Left lobe of liver (tissue), 2 donors: ENCODE results near the gene DTNBP1. TPM values are rescaled to one million over a fixed set of nuclear protein-coding genes. Genes with fewer than 3 reads are reported as not detected.

Source experiments
- ATAC-seq: fragments of 200-7000 bp; cut with Tn5 transposase; one replicate; pipeline ENCODE4 v1.9.1; 2020; ENCODE audit warnings: mild to moderate bottlenecking, moderate library complexity
- DNase-seq: peaks from one replicate; pipeline ENCODE4 v3.0.0-alpha.2; 2020; ENCODE audit warnings: low spot score
- total RNA-seq: library from RNA; stranded (reverse); gene quantifications from one replicate; pipeline ENCODE4 v1.2.1, GENCODE V29; 2021
- donor health status: DM: no; HTN: no; CAD: no; lungs with moderate emphysema.
- donor health status: DM: no; HTN: yes; CAD: no.

Gene DTNBP1
- total RNA-seq, 1 donor from 2014 or later = 4.3 TPM

DNA sequence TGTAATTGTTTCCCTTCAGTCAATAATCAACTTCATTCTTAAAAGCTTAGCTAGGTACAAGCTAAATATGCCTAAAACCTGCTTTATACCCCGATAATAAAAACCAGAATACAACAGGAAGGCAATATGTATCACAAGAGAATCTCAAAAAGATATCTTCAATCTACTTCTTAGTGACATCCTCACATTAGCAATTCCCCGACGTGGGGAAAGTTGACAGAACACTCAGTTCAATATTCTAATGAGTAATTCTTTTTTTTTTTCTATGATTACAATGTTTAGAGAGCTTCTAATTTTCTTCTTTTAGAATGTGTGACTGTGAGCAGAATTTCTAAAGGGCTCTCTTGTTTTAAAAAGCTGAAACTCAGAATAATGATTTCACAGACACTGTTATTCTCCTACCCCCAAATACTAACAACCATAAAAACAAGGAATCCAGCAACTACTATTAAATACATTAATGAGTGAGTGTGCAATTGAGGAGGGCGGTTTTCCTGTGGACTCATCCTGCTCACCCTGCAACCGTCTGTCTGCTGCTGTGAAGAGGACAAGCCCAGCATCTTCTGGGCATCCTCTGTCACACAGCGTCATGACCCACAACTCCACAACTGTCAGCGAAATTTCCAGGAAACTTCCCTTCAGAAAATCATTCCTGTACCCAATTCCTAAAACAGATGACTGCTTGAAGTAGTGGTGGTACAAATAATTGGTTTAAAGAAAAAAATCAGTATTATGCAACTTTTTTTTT is 68.1 kb downstream of the DTNBP1 start:
- DNase-seq (no peak), ATAC-seq (no peak)

DNA sequence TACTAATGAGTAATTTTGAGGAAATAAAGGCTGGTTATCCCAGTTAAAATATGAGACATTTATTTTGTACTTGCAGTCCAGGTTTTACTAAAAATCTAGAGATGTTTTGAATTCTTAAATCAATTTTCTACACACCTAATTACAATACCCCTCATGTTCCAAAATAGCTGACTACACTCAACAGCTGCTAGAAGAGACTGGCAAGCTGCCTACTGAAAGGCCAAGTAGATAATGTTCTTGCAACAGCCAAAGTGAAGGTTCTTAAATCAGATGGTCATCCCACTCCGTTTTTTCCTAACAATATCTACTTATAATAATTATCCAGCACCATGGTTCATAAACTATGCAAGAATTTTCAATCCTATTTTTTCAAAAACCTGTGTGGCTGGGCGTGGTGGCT is 69.0 kb downstream of the DTNBP1 start:
- no peak for ATAC-seq
- no peak for DNase-seq

DNA sequence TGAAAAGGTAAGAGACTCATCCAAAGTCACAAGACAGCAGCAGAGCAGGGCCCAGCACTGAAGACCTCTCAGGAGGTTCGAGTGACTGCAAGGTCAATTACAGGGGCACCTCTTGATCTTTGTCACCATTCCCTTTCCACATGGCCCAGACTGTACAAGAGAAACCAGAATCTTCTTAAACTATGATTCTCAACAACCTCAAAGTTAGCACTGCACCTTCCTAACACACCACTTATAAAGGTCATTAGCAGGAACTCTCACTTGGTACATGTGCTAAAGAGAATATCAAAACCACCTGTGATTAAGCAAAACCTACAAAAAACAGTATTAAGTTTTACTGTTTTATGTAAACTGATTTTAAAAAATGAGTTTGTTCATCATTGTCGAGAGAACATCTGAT is 70.2 kb downstream of the DTNBP1 start:
- DNase-seq = no peak
- ATAC-seq = no peak

DNA sequence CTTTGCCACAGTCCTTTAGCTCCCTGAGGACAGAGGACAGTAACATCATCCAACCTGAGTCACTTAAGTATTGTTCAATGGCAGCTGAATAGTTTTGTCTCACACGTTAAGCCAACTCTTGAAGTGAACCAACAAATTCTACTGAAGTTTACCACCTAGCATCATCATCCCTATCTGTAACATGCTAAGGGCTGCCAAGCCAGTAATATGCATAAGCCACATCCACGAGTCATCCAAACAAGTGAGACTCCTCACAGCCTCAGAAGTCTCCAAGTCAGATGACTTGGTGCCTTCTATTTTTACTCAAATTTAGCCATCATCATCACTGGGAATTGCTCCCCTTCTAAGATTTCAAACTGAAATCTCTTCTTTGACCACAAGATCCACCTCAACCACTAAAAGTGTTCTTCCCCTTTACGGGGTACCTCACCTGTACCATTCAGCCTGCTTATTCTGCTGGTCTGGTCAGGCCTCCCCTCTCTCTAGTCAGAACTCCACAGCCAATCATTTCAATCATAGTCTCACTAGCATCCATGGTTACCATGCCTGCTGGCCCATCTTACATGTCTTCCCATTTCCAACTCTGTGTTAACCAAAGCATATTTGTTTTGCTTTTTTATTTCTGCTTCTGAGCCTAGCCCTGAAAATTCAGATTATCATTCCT is 73.7 kb downstream of the DTNBP1 start:
- ATAC-seq = no peak
- no peak for DNase-seq

DNA sequence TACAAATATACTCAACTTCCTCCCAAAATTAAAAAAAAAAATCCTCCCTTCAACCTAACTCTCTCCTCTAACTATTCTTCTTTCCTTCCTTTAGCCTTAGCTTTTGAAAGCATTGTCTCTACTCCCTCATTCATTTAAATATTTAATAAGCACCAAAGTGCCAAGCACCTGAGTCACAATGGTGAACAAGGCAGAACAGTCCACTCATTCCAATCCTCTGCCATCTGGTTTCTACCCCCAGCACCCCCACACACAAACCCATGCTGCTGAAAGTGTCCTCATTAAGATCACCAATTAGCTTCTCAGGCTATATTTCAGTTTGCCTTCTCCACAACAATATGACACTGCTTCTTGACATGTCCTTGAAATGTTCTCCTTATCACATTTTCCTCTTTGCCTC is 76.3 kb downstream of the DTNBP1 start:
- DNase-seq = no peak
- ATAC-seq = no peak

DNA sequence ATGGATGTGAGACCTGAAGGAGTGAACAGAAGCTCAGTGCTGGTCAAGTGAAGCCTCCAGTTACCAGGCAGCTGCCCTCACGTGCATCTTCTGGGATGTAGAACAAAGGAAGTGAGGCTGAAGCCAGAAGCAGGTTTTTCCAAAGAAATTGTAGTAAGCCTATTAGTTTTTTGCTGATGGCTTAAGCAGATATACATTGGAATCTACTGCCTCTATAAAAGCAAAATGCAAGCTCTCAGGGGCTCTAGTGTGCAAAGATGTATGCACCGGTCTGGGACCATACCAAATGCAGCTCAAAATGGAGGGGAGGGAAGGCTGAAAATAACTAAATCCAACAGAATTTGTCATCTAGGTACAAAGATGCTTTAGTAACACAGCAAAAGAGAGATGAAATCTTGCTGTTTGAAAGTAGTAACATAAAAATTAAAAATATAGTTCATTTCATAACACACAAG is 77.0 kb downstream of the DTNBP1 start:
- ATAC-seq = no peak
- DNase-seq = no peak

DNA sequence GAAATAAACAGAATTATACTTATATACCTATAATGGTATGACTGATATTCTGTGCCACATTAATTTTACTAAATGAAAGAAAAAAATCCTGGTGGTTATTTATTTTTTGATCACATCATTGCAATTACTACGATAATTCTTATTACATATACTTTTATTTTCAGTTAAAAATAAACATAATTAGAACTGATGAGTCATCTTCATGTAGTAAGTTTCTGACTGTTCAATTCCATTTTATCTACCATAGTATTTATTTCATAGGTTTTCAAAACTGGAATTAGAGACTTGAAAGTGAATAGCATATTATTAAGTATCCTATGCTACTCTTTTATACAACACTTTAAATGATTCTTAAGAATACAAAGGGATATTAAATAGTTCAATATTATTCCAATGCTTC is 80.3 kb downstream of the DTNBP1 start:
- ATAC-seq (no peak), DNase-seq (no peak)

DNA sequence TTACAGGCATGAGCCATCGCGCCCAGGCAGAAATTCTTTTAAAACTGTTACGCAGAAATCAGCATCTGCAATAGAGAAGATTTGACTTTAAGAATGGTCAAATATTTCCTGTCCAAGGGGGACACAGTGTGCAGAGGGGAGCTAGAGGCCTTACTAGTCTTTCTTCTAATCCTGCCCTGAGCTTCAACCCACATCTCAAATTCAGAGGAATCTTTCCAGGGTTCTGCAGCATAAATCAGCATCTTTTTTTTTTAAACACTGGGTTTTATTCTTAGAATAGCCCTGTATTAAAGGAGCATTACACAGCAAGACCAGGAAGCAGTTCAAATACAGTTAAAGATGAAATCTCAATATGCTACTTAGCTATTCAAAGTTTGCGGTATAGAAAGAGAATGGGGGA is 81.1 kb downstream of the DTNBP1 start:
- DNase-seq = no peak
- ATAC-seq = no peak

DNA sequence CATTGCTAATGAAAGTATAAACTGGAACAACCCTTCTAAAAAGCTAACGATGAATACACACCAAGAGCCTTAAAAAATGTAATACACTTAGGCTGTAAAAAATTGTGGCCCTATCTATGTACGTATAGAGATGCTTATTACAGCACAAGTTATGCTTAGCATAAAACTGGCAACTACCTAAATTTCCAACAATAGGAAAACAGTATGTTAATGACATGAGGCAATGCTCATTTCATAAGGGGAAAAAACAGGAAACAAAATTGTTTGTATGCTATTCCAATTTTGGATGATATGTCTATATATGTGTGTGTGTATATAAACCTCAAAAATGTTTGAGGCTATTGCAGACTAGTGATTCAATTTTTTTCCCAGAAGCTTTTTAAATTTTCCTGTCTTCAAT is 82.5 kb downstream of the DTNBP1 start:
- no peak for ATAC-seq

DNA sequence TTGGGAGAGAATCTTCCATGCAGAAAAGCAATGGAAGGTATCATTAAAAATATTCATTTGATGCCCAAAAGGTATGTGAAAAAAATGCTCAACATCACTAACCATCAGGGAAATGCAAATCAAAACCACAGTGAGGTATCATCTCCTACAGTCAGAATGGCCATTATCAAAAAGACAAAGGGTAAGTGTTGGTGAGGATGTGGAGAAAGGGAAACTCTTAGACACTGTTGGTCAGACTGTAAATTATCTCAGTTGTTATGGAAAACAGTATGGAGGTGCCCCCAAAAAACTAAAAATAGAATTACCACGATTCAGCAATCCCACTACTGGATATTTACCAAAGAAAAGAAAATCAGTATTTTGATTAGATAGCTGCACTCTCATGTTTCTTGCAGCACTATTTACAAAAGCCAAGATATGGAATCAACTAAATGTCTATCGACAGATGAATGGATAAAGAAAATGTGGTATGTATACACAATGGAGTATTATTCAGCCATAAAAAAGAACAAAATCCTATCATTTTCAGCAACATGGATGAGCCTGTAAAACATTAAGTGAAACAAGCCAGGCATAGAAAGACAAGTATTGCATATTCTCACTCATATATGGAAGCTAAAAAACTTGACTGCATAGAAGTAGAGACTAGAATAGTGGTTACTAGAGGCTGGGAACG is 84.0 kb downstream of the DTNBP1 start:
- ATAC-seq (no peak), DNase-seq (no peak)

More for the DNA sequence above, 82.5 kb downstream of the DTNBP1 start:
- DNase-seq = no peak

DNA sequence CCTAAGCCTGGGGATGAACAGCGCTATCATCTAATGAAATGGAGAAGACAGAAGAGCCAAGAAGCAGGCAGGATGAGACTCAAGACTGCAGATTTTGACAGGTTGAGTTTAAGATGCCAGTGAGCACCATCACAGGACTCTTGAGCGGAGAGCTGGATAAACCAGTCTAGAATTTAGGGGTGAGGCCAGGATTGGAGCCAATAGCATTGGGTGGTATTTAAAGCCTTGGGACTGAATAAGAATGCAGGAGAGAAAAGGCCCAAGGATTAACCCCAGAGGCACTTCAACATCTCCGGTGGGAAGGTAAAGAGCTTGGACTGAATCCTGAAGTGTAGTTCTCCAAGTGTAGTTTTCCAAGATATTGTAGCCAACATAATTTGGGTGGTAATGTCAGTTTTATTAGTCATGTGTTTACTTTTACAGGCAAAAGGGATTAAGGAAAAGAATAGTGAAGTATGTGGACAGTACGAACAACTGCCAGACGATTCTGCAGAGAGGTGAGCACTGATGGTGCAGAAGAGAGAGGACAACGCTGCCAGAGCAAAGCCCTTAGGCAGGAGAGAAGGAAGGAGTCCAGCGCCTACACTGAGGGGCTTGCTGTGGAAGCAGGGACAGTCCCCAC is 85.2 kb downstream of the DTNBP1 start:
- ATAC-seq = no peak
- no peak for DNase-seq

DNA sequence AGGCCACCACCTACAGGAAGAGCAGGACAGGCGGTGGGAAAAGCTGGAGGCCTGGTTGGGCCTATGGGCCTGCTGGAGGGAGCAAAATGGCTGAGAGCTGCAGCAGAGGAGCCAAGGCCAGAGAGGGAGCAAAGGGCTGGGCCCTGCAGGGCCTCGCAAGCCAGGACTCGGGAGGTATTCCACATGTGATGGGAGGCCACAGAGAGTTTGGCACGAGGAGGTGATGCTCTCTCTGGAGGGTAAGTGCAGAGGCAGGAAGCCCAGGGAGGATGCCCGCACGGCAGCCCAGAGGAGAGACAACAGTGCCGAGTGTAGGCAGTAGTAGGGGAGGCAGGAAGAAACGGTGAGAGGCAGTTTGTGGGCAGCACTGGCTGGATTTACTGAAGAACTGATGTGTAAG is 85.7 kb downstream of the DTNBP1 start:
- DNase-seq = no peak
- no peak for ATAC-seq

DNA sequence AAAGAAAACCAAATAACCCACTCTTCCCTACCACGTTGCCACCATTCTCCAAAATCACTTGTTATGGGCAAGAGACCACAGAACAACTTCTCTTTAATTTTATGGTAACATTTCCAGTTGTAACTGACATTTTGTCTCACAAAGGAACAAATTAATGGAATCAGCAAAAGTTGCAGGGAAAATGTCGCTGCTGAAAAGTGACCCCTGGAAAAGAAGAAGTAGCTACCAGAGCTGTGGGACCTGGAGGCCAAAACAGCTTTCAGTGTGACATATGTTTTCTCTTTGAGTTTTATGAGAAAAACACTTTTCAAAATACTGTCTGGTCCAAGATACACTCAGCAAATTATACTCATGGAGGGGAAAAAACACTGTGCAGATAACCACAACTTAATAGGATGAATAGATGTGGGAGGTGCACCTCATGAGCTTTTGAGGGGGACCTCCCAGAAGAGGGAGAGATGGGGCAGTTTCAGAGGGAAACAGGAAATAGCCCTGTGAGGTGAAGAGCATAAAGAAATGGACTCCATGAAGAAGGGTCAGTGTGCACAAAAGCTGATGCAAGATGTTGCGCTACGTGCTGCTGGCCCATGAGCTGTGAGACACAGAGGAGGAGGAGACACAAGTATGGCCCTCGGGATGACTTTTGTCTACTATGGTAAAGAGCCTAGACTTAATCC is 87.3 kb downstream of the DTNBP1 start:
- ATAC-seq (no peak), DNase-seq (no peak)

DNA sequence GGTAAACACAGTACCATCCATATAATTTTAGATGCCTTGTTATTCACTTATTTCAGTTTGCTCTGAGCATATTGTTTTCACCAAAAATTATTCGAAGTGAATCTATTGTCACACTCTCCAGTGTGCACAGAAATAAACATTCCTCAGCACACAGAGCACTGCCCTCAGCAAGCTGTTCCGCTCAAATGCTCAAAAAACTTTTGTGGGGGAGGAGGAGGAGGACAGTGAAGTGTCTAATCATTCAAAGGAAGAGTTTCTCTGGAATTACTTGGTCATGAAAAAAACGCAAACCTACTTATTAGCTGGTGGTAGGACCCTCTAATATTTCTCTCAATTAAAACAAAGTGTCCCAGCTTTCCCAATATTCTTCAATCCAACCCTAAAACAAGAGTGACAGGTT is 88.3 kb downstream of the DTNBP1 start:
- no peak for DNase-seq
- no peak for ATAC-seq

DNA sequence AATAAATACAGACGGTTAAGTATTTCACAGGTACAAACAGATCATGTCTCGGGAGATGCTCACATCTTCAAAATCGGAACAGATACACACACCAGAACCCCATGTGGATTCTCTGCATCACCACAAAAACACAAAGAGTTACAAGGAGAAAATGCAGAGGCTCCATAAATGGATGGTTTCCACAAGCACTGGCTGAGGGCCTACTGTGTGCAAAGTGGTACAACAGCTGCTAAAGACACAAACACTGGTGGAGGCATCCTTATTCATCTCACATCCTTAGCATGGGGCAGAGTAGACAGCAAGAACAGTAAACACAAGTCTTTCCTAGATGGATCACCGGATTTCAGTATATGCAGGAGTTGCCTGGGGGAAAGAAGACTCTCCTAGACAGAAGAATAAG is 88.8 kb downstream of the DTNBP1 start:
- DNase-seq = no peak

DNA sequence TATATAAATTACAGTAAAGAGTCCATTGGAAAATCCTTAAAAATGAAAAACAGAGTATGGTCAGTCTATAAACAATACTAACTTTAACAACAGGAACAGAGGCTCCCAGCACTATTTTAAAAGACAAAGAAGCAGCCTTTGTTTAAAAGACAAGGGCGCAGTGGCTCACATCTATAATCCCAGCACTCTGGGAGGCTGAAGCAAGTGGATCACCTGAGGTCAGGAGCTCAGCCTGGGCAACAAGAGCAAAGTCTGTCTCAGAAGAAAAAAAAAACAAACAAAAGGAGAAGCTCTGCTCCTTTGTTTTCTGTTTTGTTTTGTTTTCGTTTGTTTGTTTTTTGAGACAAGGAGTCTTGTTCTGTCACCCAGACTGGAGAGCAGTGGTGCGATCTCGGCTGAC is 89.4 kb downstream of the DTNBP1 start:
- ATAC-seq (no peak), DNase-seq (no peak)

More for the DNA sequence above, 88.8 kb downstream of the DTNBP1 start:
- no peak for ATAC-seq

DNA sequence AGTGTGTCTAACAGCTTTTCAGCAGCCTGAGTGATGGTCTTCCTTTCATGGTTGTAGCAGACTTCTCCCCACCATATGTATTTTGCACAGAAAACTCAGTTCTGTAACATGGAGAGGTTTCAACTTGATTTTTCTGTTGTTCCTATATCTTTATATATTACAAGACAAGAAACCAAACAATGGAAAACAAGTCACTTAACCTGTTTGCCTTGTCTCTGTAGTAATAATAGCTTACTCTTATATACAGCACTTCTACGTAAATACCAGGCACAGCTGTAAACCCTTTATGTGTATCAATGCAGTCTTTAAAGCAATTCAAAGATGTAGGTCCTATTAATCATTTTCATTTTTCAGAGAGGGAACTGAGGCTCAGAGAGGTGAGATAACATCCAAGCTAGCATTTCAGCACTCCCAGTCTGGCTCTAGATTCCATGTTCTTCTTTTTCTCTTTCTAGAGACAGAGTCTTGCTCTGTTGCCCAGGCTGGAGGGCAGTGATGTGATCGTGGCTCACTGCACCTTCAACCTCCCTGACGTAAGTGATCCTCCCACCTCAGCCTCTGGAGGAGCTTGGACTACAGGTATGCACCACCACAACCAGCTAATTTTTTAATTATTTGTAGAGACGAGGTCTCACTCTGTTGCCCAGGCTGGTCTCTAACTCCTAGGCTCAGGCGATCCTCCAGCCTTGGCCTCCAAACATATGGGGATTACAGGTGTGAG is 90.4 kb downstream of the DTNBP1 start:
- ATAC-seq (no peak), DNase-seq (no peak)

DNA sequence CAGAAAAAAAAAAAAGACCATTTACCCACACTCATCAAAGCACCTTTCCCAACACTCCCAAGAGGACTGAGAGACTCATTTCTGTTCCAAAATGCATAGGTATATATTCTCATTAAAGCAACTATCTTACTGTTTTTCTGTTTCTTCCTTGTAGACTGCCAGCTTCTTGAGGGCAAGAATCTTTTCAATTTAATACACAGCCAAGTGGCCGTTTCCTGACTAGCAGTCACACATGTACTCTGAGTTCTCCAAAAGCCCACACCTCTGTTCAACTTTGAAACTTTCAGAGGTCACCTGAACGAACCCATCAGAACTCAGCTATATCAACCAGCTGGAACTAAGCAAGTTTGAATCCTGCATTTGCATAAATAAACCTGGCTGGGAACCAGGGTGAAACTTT is 92.7 kb downstream of the DTNBP1 start:
- ATAC-seq (no peak), DNase-seq (no peak)

DNA sequence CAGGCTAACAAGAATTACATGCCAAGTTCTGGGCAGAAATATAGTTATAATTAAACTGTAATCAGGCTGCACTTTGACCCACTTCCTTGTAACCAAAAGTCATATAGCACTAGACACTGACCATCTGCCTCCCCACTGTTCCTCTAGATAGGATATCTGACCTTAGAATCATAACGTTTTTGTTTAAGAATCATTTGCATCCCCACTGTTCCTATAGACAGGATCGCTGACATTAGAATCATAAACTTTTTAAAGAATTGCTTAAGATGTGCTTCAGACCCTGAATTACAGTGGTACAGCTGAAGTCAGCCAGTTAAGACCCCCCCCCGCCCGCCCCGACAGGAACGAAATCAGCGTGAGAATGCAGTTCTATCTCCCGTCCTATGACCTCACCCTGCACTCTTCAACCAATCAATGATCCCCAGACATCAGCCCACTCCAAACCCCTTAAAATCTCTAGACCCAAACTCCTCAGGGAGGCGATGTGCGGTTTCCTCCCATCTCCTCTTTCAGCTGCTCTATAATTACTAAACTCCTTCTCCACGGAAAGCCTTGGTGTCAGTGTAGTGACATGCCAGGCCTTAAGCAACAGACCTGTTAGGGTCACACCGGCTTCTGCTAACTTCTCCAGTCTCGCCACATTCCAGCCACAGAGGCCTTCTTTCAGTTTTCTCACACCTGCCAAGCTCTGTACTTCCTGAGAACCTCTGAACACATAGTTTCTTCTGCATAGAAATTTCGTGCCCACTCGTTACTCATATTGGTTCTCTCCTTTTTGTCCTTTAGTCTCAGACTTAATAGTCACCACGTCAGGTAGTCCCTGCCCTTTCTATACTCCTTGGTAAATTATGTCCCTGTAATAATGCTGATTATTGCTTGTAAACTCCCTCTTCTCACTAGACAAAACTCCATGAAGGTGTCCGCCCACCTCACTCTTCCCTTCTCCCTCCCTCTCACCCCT is 93.5 kb downstream of the DTNBP1 start:
- no peak for ATAC-seq
- DNase-seq = no peak
